ENCODE results near the gene GGT5. TPM values are rescaled to one million over a fixed set of nuclear protein-coding genes. Genes with fewer than 3 reads are reported as not detected.
A peak's percentile ranks its signal among the peaks of the same experiment; 100 is the strongest.
"Not testable (repeated sequence)": the region's sequence is repeated elsewhere in the genome, so short reads cannot be mapped to it uniquely, and the experiment has no call there.

The GGT5 gene
- total RNA-seq, 6 experiments from 2014 or later = 0.17 to 0.61 (median 0.27) TPM

DNA sequence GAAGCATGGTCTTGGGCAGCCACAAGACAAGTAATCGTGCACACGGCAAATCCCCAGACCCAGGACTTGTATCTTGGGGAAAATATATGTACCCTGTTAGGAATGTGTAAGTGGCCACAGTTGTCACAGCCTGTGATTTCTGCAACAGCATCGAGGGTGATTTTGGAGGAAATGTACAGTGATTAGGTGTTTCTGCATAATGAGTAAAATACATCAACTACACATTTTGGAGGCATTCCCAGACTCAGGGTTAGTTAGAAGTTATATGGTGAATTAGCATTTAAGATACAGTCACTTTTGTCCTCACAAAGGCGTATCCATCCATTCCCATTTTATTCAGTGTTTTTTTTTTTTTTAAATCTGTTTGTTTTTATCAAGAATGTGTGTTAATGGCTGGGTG lies 35.2 kb downstream of the GGT5 start:
- TF ChIP-seq, protein P1, sequence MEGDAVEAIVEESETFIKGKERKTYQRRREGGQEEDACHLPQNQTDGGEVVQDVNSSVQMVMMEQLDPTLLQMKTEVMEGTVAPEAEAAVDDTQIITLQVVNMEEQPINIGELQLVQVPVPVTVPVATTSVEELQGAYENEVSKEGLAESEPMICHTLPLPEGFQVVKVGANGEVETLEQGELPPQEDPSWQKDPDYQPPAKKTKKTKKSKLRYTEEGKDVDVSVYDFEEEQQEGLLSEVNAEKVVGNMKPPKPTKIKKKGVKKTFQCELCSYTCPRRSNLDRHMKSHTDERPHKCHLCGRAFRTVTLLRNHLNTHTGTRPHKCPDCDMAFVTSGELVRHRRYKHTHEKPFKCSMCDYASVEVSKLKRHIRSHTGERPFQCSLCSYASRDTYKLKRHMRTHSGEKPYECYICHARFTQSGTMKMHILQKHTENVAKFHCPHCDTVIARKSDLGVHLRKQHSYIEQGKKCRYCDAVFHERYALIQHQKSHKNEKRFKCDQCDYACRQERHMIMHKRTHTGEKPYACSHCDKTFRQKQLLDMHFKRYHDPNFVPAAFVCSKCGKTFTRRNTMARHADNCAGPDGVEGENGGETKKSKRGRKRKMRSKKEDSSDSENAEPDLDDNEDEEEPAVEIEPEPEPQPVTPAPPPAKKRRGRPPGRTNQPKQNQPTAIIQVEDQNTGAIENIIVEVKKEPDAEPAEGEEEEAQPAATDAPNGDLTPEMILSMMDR (IDR thresholded peaks at IDR 0.05) = no peak
- Mint-ChIP-seq H3K4me3 (no peak overlapping the region), H3K27ac (peak overlapping the region; percentile 70), H3K36me3 (ENCODE audit: low read depth) (no peaks in the 10 kb centered on the region), H3K4me1 (ENCODE audit: low read depth) (peaks cover 48% of the 10 kb centered on the region), H3K27me3 (ENCODE audit: insufficient read depth) (no peaks in the 10 kb centered on the region; the same call in 1 of the 2 replicates), H3K9me3 (no peaks in the 10 kb centered on the region)
- DNase-seq = no peak

DNA sequence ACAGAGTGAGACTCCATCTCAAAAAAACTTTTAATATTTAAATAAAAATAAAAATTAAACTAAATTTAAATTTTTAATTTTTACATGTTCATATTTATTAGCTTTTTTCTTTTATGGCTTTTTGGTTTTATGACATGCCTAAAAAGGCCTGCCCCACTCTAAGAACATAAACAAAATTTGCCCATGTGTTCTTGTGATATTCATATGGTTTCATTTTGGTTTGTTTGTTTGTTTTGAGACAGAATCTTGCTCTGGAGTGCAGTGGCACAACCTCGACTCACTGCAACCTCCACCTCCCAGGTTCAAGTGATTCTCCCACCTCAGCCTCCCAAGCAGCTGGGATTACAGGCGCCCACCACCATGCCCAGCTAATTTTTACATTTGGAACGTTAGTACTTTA lies 35.9 kb downstream of the GGT5 start:
- H3K4me3 Mint-ChIP-seq = no peak overlapping the region
- H3K9me3 Mint-ChIP-seq = no peaks in the 10 kb centered on the region
- H3K4me1 Mint-ChIP-seq (ENCODE audit: low read depth) = peaks cover 55% of the 10 kb centered on the region
- peaks cover 4% of the 10 kb centered on the region; the same call in 1 of the 2 replicates for H3K36me3 Mint-ChIP-seq (ENCODE audit: low read depth)
- TF ChIP-seq, protein P1 (IDR thresholded peaks at IDR 0.05) = no peak
- H3K27ac Mint-ChIP-seq = peak overlapping the region; percentile 70
- DNase-seq = no peak
- no peaks in the 10 kb centered on the region for H3K27me3 Mint-ChIP-seq (ENCODE audit: insufficient read depth)

GRCh38 chr22:24208012-24208749 lies 36.7 kb downstream of the GGT5 start:
- peak overlapping the region; percentile 61 for H3K4me3 Mint-ChIP-seq
- TF ChIP-seq, protein P1 (IDR thresholded peaks at IDR 0.05) = no peak

GRCh38 chr22:24207264-24208011 lies 37.4 kb downstream of the GGT5 start:
- H3K4me1 Mint-ChIP-seq (ENCODE audit: low read depth) = peaks cover 66% of the 10 kb centered on the region
- peak overlapping the region; percentile 61 for H3K4me3 Mint-ChIP-seq
- peaks cover 7% of the 10 kb centered on the region; the same call in 1 of the 2 replicates for H3K36me3 Mint-ChIP-seq (ENCODE audit: low read depth)
- TF ChIP-seq, protein P1 (IDR thresholded peaks at IDR 0.05) = no peak
- peak; percentile 46 for DNase-seq
- no peaks in the 10 kb centered on the region for H3K27me3 Mint-ChIP-seq (ENCODE audit: insufficient read depth)
- no peaks in the 10 kb centered on the region for H3K9me3 Mint-ChIP-seq
- H3K27ac Mint-ChIP-seq = peak overlapping the region; percentile 88

More at GRCh38 chr22:24208012-24208749, 36.7 kb downstream of the GGT5 start:
- Mint-ChIP-seq H3K9me3 (no peaks in the 10 kb centered on the region), H3K27ac (peak overlapping the region; percentile 88), H3K27me3 (ENCODE audit: insufficient read depth) (no peaks in the 10 kb centered on the region), H3K4me1 (ENCODE audit: low read depth) (peaks cover 60% of the 10 kb centered on the region), H3K36me3 (ENCODE audit: low read depth) (peaks cover 7% of the 10 kb centered on the region; the same call in 1 of the 2 replicates)
- peak; percentile 96 for DNase-seq

- peak overlapping the region; percentile 61 for H3K4me3 Mint-ChIP-seq
- H3K27me3 Mint-ChIP-seq (ENCODE audit: insufficient read depth); H3K9me3 Mint-ChIP-seq; H3K36me3 Mint-ChIP-seq (ENCODE audit: low read depth): not testable (repeated sequence)
- peak overlapping the region; percentile 88 for H3K27ac Mint-ChIP-seq
- DNase-seq = peak; percentile 16
- H3K4me1 Mint-ChIP-seq (ENCODE audit: low read depth) = peaks cover 74% of the 10 kb centered on the region
Observed at GRCh38 chr22:24206460-24207263, 38.2 kb downstream of the GGT5 start.

Data from HFFc6 (cell line).